Activated CD4-positive, alpha-beta T cell treated with anti-CD3 and anti-CD28 coated beads, Interleukin-2, amount 50 U/mL, for 24 hours (primary cell): ENCODE results near the gene CACNA2D3.

Experiments
- DNase-seq, 2 donors: peaks; one replicate each; pipeline ENCODE4 v3.0.0-alpha.2; 2020; ENCODE audit warnings: low read depth in 1 of 2, low spot score in 1 of 2

The CACNA2D3 gene

GRCh38 chr3:54661151-54661550, 538.8 kb downstream of the CACNA2D3 start:
- DNase-seq = no peak

GRCh38 chr3:54663501-54664011, 541.2 kb downstream of the CACNA2D3 start:
- DNase-seq = no peak

GRCh38 chr3:54665016-54665600, 542.8 kb downstream of the CACNA2D3 start:
- no peak for DNase-seq

- no peak for DNase-seq
Measured at GRCh38 chr3:54668236-54668635, 545.9 kb downstream of the CACNA2D3 start.

- no peak for DNase-seq
Measured at GRCh38 chr3:54670201-54671000, 548.0 kb downstream of the CACNA2D3 start.

- DNase-seq = no peak
Measured at GRCh38 chr3:54671511-54671910, 549.2 kb downstream of the CACNA2D3 start.

GRCh38 chr3:54676087-54676486, 553.7 kb downstream of the CACNA2D3 start:
- no peak for DNase-seq

GRCh38 chr3:54681706-54682105, 559.4 kb downstream of the CACNA2D3 start:
- no peak for DNase-seq

- DNase-seq = no peak
Measured at GRCh38 chr3:54685213-54685612, 562.9 kb downstream of the CACNA2D3 start.

- no peak for DNase-seq
Measured at GRCh38 chr3:54691289-54691771, 569.0 kb downstream of the CACNA2D3 start.

- no peak for DNase-seq
Measured at GRCh38 chr3:54696313-54696712, 574.0 kb downstream of the CACNA2D3 start.

- DNase-seq = no peak
Measured at GRCh38 chr3:54698054-54698453, 575.7 kb downstream of the CACNA2D3 start.

GRCh38 chr3:54703923-54704322, 581.6 kb downstream of the CACNA2D3 start:
- no peak for DNase-seq

- DNase-seq = no peak
Measured at GRCh38 chr3:54705730-54706129, 583.4 kb downstream of the CACNA2D3 start.

- DNase-seq = no peak
Measured at GRCh38 chr3:54706738-54707137, 584.4 kb downstream of the CACNA2D3 start.

GRCh38 chr3:54709785-54710184, 587.4 kb downstream of the CACNA2D3 start:
- DNase-seq = no peak

GRCh38 chr3:54710954-54711353, 588.6 kb downstream of the CACNA2D3 start:
- DNase-seq = no peak

GRCh38 chr3:54712539-54712938, 590.2 kb downstream of the CACNA2D3 start:
- DNase-seq = no peak

- DNase-seq = no peak
Measured at GRCh38 chr3:54713031-54713430, 590.7 kb downstream of the CACNA2D3 start.

GRCh38 chr3:54713455-54713854, 591.1 kb downstream of the CACNA2D3 start:
- no peak for DNase-seq

GRCh38 chr3:54714035-54714434, 591.7 kb downstream of the CACNA2D3 start:
- no peak for DNase-seq

- no peak for DNase-seq
Measured at GRCh38 chr3:54717506-54717905, 595.2 kb downstream of the CACNA2D3 start.
